Nephron progenitor cell (in vitro differentiated cells): ENCODE data around the gene GPATCH3.

Experiments used
- DNase-seq: peaks from one replicate; pipeline ENCODE4 v3.0.0; 2021
- H3K27ac Mint-ChIP-seq: 2 replicates; pipeline ENCODE4 v1.8.0; 2021; ENCODE audit warnings: mild to moderate bottlenecking, moderate library complexity, mixed read lengths
- H3K27me3 Mint-ChIP-seq: 2 replicates; pipeline ENCODE4 v1.8.0; 2021; ENCODE audit warnings: mild to moderate bottlenecking, low read depth, mixed read lengths; ENCODE audit not compliant: poor library complexity
- H3K36me3 Mint-ChIP-seq: 2 replicates; pipeline ENCODE4 v1.8.0; 2021; ENCODE audit warnings: low read depth, mixed read lengths
- H3K4me1 Mint-ChIP-seq: 2 replicates; pipeline ENCODE4 v1.8.0; 2021; ENCODE audit warnings: mixed read lengths
- H3K4me3 Mint-ChIP-seq: 2 replicates; pipeline ENCODE4 v1.8.0; 2021; ENCODE audit warnings: mild to moderate bottlenecking, moderate library complexity, mixed read lengths
- H3K9me3 Mint-ChIP-seq: 2 replicates; pipeline ENCODE4 v1.8.0; 2021; ENCODE audit warnings: mild to moderate bottlenecking, moderate library complexity, mixed read lengths
- CTCF ChIP-seq: fragments of 200-600 bp; sonication (generic); IDR thresholded peaks from 2 replicates; pipeline ENCODE4 v1.5.0; 2021; ENCODE audit warnings: antibody characterized with exemption

Gene GPATCH3

GRCh38 chr1:26945138-26945537, 44.9 kb upstream of the GPATCH3 start:
- H3K27ac Mint-ChIP-seq: peak overlapping the region; percentile 74
- H3K27me3 Mint-ChIP-seq: peaks cover 6% of the 10 kb centered on the region
- peak overlapping the region; percentile 71 for H3K4me3 Mint-ChIP-seq
- peaks cover 33% of the 10 kb centered on the region for H3K4me1 Mint-ChIP-seq
- H3K36me3 Mint-ChIP-seq: peaks cover 61% of the 10 kb centered on the region
- TF ChIP-seq CTCF: no peak
- DNase-seq: peak; percentile 23
- H3K9me3 Mint-ChIP-seq: no peaks in the 10 kb centered on the region

GRCh38 chr1:26942656-26943055, 42.4 kb upstream of the GPATCH3 start:
- TF ChIP-seq CTCF: no peak
- peaks cover 63% of the 10 kb centered on the region for H3K36me3 Mint-ChIP-seq
- peak overlapping the region; percentile 89 for H3K27ac Mint-ChIP-seq
- no peak overlapping the region for H3K4me3 Mint-ChIP-seq
- peaks cover 3% of the 10 kb centered on the region for H3K27me3 Mint-ChIP-seq
- H3K4me1 Mint-ChIP-seq: peaks cover 35% of the 10 kb centered on the region
- no peak for DNase-seq
- H3K9me3 Mint-ChIP-seq: no peaks in the 10 kb centered on the region

- Mint-ChIP-seq H3K27me3 (peaks cover 3% of the 10 kb centered on the region), H3K4me3 (no peak overlapping the region), H3K27ac (no peak overlapping the region), H3K36me3 (peaks cover 61% of the 10 kb centered on the region), H3K9me3 (no peaks in the 10 kb centered on the region), H3K4me1 (peaks cover 26% of the 10 kb centered on the region)
- no peak for DNase-seq
- TF ChIP-seq CTCF: no peak
Observed at GRCh38 chr1:26941311-26941710, 41.0 kb upstream of the GPATCH3 start.

GRCh38 chr1:26938659-26939025, 38.4 kb upstream of the GPATCH3 start:
- Mint-ChIP-seq H3K27ac (peak overlapping the region; percentile 55), H3K27me3 (peaks cover 3% of the 10 kb centered on the region), H3K4me3 (no peak overlapping the region)

GRCh38 chr1:26938004-26938658, 37.9 kb upstream of the GPATCH3 start:
- peaks cover 10% of the 10 kb centered on the region for H3K4me1 Mint-ChIP-seq
- no peaks in the 10 kb centered on the region for H3K9me3 Mint-ChIP-seq
- peak overlapping the region; percentile 55 for H3K27ac Mint-ChIP-seq
- H3K36me3 Mint-ChIP-seq: peaks cover 53% of the 10 kb centered on the region
- DNase-seq: no peak
- H3K27me3 Mint-ChIP-seq: peaks cover 3% of the 10 kb centered on the region
- no peak for TF ChIP-seq CTCF
- no peak overlapping the region for H3K4me3 Mint-ChIP-seq

More at GRCh38 chr1:26938659-26939025, 38.4 kb upstream of the GPATCH3 start:
- Mint-ChIP-seq H3K9me3 (no peaks in the 10 kb centered on the region), H3K36me3 (peaks cover 53% of the 10 kb centered on the region), H3K4me1 (peaks cover 10% of the 10 kb centered on the region)
- no peak for TF ChIP-seq CTCF
- DNase-seq: no peak

- TF ChIP-seq CTCF: no peak
- Mint-ChIP-seq H3K27ac (no peak overlapping the region), H3K4me1 (peaks cover 10% of the 10 kb centered on the region), H3K9me3 (no peaks in the 10 kb centered on the region), H3K36me3 (peaks cover 53% of the 10 kb centered on the region), H3K27me3 (peaks cover under 1% of the 10 kb centered on the region), H3K4me3 (no peak overlapping the region)
- no peak for DNase-seq
Observed at GRCh38 chr1:26936823-26937222, 36.6 kb upstream of the GPATCH3 start.
